K562 (cell line): ENCODE results near the gene ZFYVE21.

Experiments used
- ARNT ChIP-seq, 2 experiments: fragments of 450-650 bp; IDR thresholded peaks; 2 replicates each; pipeline ENCODE4 v1.6.1; 2016; ENCODE audit warnings: mild to moderate bottlenecking in 1 of 2
- CREB1 ChIP-seq, 2 experiments: sonication (generic) in 1 of 2; formaldehyde crosslinking in 1 of 2; IDR thresholded peaks; 2 replicates each; pipeline versions ENCODE4 v1.6.1 to v1.8.0; 2012 to 2022; ENCODE audit warnings: inconsistent platforms in 1 of 2, mild to moderate bottlenecking in 1 of 2, missing genetic modification reagents in 1 of 2, moderate library complexity in 1 of 2
- HDAC6 ChIP-seq: IDR thresholded peaks from 2 replicates; pipeline ENCODE4 v1.6.1; 2012; ENCODE audit warnings: low read depth, mild to moderate bottlenecking, control low read depth, inconsistent platforms, low read length, moderate library complexity
- KAT2B ChIP-seq: IDR thresholded peaks from one replicate; pipeline ENCODE4 v1.6.1; 2012; ENCODE audit warnings: low read depth, mild to moderate bottlenecking, control low read depth, inconsistent platforms, low read length, moderate library complexity
- KDM4B ChIP-seq, 2 experiments: fragments of 450-650 bp in 1 of 2; sonication (generic) in 1 of 2; IDR thresholded peaks; 2 replicates each; pipeline ENCODE4 v1.6.1; 2016 to 2017; ENCODE audit warnings: borderline replicate concordance in 2 of 2, antibody characterized with exemption in 1 of 2, low read depth in 1 of 2, mild to moderate bottlenecking in 1 of 2
- POLR2A ChIP-seq: fragments of 450-650 bp; conservative IDR thresholded peaks from 2 replicates; pipeline ENCODE4 v1.6.1; 2016
- POLR2AphosphoS5 ChIP-seq: IDR thresholded peaks from 2 replicates; pipeline ENCODE4 v1.6.1; 2011; ENCODE audit warnings: mild to moderate bottlenecking, low read depth, low read length, moderate library complexity; ENCODE audit not compliant: control insufficient read depth, insufficient read depth
- RCOR1 ChIP-seq, 2 experiments: IDR thresholded peaks; 2 replicates each; pipeline ENCODE4 v1.6.1; 2012; ENCODE audit warnings: low read depth in 2 of 2, low read length in 2 of 2, borderline replicate concordance in 1 of 2, improper control_type of control experiment in 1 of 2
- ZBED1 ChIP-seq: IDR thresholded peaks from 2 replicates; pipeline ENCODE4 v1.6.1; 2014
- ZNF3 ChIP-seq: fragments of 250-450 bp; sonication (Bioruptor Pico); IDR thresholded peaks from 2 replicates; pipeline ENCODE4 v1.5.0; 2021; ENCODE audit warnings: mild to moderate bottlenecking, moderate library complexity

- TF ChIP-seq ARNT (IDR thresholded peaks at IDR 0.05) (no peak), ZBED1 (no peak), KAT2B (no peak), CREB1 (IDR thresholded peaks at IDR 0.05) (no peak), CREB1 (CRISPR knock-in tag; IDR thresholded peaks at IDR 0.05) (no peak), POLR2AphosphoS5 (no peak), POLR2A (no peak; the same call in none of the 2 replicates), HDAC6 (no peak), KDM4B (IDR thresholded peaks at IDR 0.05; ENCODE audit: borderline replicate concordance in 2 of 2, low read depth in 1 of 2) (no peak), RCOR1 (IDR thresholded peaks at IDR 0.05; ENCODE audit: borderline replicate concordance in 1 of 2, low read depth in 2 of 2, low read length in 2 of 2) (no peak), ZNF3 (CRISPR knock-in tag) (no peak)
Measured at GRCh38 chr14:103697603-103698379, 17.8 kb upstream of the ZFYVE21 start.
